ENCODE results near the gene FBXW10.
"Not testable (repeated sequence)": the region's sequence is repeated elsewhere in the genome, so short reads cannot be mapped to it uniquely, and the experiment has no call there.

DNA sequence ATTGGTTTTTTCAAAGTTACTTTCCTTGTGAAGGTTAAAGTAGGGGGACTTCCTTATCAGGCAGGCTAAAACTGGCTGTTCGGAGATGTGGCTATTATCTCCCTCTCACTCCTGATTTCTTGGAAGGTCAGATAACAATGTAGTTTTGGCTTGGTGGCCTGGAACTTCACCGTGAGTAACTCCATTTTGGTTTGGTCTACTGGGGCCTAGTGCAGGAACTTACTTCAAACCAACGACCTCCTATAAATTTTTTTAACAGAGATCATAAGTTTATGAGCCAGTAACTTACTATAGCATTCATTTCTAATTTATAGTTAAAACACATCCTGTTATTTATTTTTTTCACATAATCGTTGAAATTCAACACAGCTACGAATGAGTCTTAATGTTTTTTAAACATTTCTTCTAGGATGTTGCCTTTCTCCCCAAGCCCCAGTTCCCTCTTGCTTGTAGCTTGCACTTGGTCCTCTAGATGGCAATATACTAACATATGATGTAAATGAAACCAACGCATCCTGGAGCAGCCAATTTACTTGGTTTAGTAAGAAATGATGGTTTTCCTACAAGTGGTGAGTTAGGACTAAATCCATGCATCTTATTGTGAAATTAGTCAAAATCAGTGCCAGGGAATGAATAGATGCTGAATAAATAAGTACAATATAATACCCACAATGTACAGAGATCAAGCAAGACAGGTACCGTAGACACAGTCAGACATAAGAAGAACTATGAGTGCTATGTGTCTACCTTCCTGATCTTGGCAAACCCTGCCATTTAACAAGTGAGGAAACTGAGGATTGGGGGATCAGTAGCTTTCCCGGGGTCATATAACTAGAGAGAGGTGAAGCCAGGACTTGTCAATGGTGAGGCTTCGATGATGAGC lies 72.9 kb downstream of the FBXW10 start:
- TF ChIP-seq, protein P1, sequence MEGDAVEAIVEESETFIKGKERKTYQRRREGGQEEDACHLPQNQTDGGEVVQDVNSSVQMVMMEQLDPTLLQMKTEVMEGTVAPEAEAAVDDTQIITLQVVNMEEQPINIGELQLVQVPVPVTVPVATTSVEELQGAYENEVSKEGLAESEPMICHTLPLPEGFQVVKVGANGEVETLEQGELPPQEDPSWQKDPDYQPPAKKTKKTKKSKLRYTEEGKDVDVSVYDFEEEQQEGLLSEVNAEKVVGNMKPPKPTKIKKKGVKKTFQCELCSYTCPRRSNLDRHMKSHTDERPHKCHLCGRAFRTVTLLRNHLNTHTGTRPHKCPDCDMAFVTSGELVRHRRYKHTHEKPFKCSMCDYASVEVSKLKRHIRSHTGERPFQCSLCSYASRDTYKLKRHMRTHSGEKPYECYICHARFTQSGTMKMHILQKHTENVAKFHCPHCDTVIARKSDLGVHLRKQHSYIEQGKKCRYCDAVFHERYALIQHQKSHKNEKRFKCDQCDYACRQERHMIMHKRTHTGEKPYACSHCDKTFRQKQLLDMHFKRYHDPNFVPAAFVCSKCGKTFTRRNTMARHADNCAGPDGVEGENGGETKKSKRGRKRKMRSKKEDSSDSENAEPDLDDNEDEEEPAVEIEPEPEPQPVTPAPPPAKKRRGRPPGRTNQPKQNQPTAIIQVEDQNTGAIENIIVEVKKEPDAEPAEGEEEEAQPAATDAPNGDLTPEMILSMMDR (conservative IDR thresholded peaks at IDR 0.05; ENCODE audit: low read depth, low read length): peak; percentile 57
- TF ChIP-seq MAFK (IDR thresholded peaks at IDR 0.05; ENCODE audit: low read depth, low read length): not testable (repeated sequence)

All from IMR-90 (cell line).